AG10803 (cell line): ENCODE data around the gene EHF.

Experiments used
- DNase-seq: peaks from one replicate; pipeline ENCODE4 v3.0.0; 2010; ENCODE audit warnings: low read depth
- H3K4me3 ChIP-seq: 2 replicates; pipeline ENCODE4 v1.5.1; 2011; ENCODE audit warnings: mild to moderate bottlenecking, low read length, control low read depth
- TF ChIP-seq, protein P1 (sequence below): conservative IDR thresholded peaks from 2 replicates; pipeline ENCODE4 v1.5.1; 2011; ENCODE audit warnings: mild to moderate bottlenecking, low read length, control low read depth, inconsistent platforms

EHF gene

DNA sequence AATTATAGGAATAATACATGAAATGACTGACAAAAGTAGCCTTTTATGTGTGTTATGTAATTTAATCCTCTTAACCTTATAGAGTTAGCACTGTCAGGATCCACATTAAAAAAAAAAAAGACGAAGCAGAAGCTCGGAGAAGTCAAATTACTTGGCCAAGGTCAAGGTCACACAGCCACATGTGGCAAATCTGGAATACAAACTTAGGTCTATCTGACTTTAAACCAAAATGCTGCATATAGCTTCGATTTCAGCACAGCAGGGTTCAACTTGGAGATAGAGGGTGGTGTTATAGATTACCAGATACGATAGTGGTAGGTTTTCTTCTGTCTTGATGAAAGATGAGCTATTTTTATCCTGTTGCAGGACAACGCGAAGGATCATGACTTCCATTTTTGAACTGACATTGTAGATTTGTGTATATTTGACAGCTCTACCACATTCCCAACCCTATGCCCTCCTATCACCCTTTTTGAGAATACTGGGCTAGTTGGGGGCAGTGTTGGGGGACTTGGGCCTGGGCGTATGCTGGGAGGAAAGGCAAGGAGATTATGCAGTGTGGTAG lies 11.6 kb upstream of the EHF start:
- DNase-seq = no peak
- TF ChIP-seq, protein P1, sequence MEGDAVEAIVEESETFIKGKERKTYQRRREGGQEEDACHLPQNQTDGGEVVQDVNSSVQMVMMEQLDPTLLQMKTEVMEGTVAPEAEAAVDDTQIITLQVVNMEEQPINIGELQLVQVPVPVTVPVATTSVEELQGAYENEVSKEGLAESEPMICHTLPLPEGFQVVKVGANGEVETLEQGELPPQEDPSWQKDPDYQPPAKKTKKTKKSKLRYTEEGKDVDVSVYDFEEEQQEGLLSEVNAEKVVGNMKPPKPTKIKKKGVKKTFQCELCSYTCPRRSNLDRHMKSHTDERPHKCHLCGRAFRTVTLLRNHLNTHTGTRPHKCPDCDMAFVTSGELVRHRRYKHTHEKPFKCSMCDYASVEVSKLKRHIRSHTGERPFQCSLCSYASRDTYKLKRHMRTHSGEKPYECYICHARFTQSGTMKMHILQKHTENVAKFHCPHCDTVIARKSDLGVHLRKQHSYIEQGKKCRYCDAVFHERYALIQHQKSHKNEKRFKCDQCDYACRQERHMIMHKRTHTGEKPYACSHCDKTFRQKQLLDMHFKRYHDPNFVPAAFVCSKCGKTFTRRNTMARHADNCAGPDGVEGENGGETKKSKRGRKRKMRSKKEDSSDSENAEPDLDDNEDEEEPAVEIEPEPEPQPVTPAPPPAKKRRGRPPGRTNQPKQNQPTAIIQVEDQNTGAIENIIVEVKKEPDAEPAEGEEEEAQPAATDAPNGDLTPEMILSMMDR = no peak

DNA sequence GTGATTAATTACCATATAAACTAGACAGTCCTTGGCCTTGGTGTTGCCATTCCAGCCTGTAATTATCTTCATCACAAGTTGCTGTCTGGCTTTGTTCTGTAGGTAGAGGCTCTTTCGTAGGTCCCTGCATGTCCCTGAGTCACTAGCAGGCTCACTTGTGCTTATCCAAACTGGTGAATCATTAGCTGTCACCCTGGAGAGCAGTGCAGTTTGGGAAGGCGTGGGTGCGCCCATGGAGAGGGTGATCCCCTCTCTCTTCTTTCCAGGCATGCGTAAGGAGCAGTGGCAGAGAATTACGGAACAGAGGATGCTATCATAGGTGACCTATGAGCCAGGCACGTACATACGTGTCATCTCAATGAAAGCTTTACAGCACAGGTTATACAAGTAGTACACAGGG lies 11.0 kb upstream of the EHF start:
- DNase-seq = no peak
- TF ChIP-seq, protein P1 = no peak
- H3K4me3 ChIP-seq = no peak overlapping the region

More for the DNA sequence above, 11.6 kb upstream of the EHF start:
- no peak overlapping the region for H3K4me3 ChIP-seq

DNA sequence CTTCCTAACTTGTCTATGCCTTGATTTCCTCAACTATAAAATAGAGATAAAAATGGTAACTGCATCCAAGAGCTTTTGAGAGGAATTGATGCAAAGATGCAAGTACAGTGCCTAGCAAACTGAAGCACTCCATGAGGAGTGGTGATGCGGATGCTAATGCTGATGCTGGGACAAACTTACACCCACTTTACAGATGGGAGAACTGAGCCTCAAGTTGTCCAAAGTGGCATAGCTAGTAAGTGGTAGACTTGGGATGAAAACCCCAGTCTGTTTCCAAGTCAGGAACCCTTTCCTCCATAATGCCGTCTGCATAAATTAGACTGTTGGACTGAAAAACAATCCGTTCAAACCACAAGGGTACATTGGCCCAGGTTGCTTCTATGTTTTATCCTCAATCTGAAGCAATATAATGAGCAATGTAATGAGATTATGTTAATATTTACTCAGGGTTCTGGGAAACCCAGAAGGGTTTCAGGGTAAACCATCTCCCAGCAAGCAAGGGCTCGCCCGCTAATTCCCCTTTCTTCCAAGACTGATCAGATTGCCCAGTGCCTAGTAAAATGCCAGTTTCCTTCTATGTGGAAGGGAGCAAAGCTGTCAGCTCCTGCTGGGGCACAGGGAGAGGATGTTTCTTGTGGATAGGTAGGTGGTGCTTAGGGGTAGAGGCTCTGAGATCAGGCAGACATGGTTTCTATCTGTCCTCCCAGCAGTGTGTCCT lies 10.4 kb upstream of the EHF start:
- DNase-seq = no peak
- TF ChIP-seq, protein P1 = no peak

DNA sequence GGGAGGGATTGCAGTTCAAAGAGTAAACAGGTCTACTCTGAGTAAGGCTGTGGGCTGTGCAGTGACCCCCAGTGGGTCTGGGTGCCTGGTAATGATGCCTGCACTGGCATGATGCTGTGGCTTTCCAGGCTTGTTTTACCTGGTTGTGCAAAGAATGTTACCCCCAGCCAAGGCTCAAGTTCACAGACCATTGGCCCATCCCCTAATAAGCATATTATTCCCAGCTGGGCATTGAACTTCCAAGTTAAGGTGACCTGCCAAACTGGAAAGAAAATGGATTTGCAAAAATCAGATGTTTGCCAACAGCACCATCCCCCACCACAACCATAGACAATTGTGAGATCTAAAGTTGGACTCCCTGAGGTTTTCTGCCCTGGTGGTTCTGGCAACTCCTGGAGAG lies 7.9 kb upstream of the EHF start:
- TF ChIP-seq, protein P1 = no peak
- H3K4me3 ChIP-seq = no peak overlapping the region
- no peak for DNase-seq

More for the DNA sequence above, 10.4 kb upstream of the EHF start:
- no peak overlapping the region for H3K4me3 ChIP-seq

DNA sequence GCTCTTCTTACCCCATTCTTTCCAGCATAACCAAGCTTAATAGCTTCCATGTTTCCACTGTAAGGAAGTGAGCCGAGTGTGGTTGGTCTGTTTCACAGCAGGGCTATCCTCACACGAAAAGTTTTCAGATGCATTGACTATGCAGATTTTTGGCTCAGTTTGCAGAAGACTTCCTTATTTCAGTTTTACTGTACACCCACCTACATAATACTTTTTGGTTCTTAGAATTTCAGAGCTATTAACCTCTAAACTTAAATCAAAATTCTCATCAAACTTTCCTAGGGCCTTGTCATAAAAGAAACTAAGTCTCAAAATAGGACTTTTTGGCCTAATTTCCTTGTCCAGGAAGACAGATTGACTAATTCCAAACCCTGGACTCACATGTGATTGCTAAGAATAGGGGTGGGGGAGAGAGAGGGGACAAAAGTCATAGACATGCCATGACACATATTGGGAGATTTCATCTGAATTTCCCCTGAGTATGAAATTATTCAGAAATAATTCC lies 7.3 kb upstream of the EHF start:
- DNase-seq = no peak
- H3K4me3 ChIP-seq = no peak overlapping the region
- TF ChIP-seq, protein P1 = no peak

DNA sequence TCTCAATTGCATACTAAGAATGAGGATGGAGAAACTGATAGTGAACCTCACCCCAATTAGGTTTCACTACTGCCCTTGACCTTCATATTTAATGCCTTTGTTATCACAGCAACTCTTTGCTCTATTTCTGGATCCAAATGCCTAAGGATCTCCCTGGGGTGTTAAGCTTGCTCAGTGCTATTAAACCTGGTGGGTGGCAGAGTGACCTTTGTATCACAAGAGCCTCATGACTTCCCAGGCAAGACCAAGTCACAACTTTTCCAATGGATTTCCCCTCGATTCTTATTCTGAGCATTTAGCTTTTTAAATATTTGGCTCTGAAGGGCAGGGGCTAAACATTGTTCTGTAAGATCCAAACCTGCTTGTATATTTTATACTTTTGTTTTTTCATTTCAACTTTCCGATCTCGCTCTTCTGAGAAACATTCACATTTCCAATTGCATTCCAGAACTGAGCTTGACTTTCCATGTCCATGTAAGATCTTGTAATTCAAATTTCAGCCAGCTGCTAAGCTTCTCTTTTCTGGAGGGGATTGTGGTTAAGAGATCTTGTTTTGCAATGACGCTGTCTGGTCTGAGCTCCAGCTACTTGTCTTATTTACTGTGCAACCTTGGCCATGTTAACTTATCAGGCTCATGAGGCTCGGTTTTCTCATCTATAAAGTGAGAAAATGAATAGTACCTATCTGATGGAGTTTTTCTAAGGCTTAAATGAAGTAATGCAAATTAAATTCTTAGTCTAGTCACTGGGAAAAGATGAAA lies 6.4 kb upstream of the EHF start:
- H3K4me3 ChIP-seq = no peak overlapping the region
- peak; percentile 64 for DNase-seq
- TF ChIP-seq, protein P1 = no peak
